Common myeloid progenitor, CD34-positive (primary cell): ENCODE measurements around the gene PRKCH. TPM values are rescaled to one million over a fixed set of nuclear protein-coding genes. Genes with fewer than 3 reads are reported as not detected.

Source experiments
- CTCF ChIA-PET: fragments of 350-600 bp; sonication (Branson Sonifier 250); formaldehyde crosslinking; loops from one replicate; lab custom pipeline; 2021; ENCODE audit warnings: antibody characterized with exemption; lab: Charles Lee
- POLR2A ChIA-PET: fragments of 350-600 bp; sonication (Branson Sonifier 250); formaldehyde crosslinking; loops from one replicate; lab custom pipeline; 2021; ENCODE audit warnings: antibody characterized with exemption; lab: Charles Lee
- DNase-seq, 3 donors: peaks; one replicate each; pipeline versions ENCODE4 v3.0.0 to v3.0.0-alpha.2; 2013
- H3K27ac ChIP-seq, 2 experiments: 1 replicate in 1 of 2; 2 replicates in 1 of 2; pipeline ENCODE4 v1.7.0; 2013; ENCODE audit warnings: inconsistent platforms in 2 of 2, low read length in 2 of 2, mild to moderate bottlenecking in 2 of 2, low read depth in 1 of 2, moderate library complexity in 1 of 2; ENCODE audit not compliant: severe bottlenecking in 2 of 2, insufficient read depth in 1 of 2, poor library complexity in 1 of 2
- H3K27me3 ChIP-seq, 5 experiments: replicated peaks in 2 of 5; 1 replicate in 3 of 5; 2 replicates in 2 of 5; pipeline versions ENCODE4 v1.6.1 to v1.7.0; 2013; ENCODE audit warnings: low read length in 4 of 5, mild to moderate bottlenecking in 2 of 5, moderate library complexity in 2 of 5, inconsistent platforms in 1 of 5; ENCODE audit not compliant: insufficient read depth in 5 of 5, control insufficient read depth in 4 of 5
- H3K36me3 ChIP-seq, 4 experiments: 1 replicate in 2 of 4; 2 replicates in 2 of 4; pipeline versions ENCODE4 v1.6.1 to v1.7.0; 2013; ENCODE audit warnings: low read length in 3 of 4, control low read depth in 1 of 4, mild to moderate bottlenecking in 1 of 4; ENCODE audit not compliant: control insufficient read depth in 4 of 4, insufficient read depth in 4 of 4
- H3K4me1 ChIP-seq, 4 experiments: 1 replicate in 3 of 4; 2 replicates in 1 of 4; pipeline versions ENCODE4 v1.6.1 to v1.7.1; 2013; ENCODE audit warnings: low read length in 3 of 4, mild to moderate bottlenecking in 3 of 4, control low read depth in 1 of 4, inconsistent platforms in 1 of 4, moderate library complexity in 1 of 4; ENCODE audit not compliant: control insufficient read depth in 4 of 4, insufficient read depth in 4 of 4; ENCODE audit errors: control extremely low read depth in 1 of 4
- H3K4me3 ChIP-seq, 7 experiments: 1 replicate in 4 of 7; 2 replicates in 3 of 7; pipeline versions ENCODE4 v1.5.1 to v1.7.0; 2013; ENCODE audit warnings: mild to moderate bottlenecking in 7 of 7, low read length in 6 of 7, moderate library complexity in 6 of 7, inconsistent platforms in 2 of 7, low read depth in 2 of 7, control low read depth in 1 of 7; ENCODE audit not compliant: insufficient read depth in 4 of 7, control insufficient read depth in 1 of 7; ENCODE audit errors: extremely low read depth in 1 of 7
- H3K9me3 ChIP-seq, 5 experiments: 1 replicate in 4 of 5; 2 replicates in 1 of 5; pipeline versions ENCODE4 v1.6.1 to v1.7.1; 2013; ENCODE audit warnings: low read length in 4 of 5, mild to moderate bottlenecking in 2 of 5, inconsistent platforms in 1 of 5, low read depth in 1 of 5, moderate library complexity in 1 of 5; ENCODE audit not compliant: control insufficient read depth in 4 of 5, insufficient read depth in 2 of 5; ENCODE audit errors: control extremely low read depth in 1 of 5
- WGBS: methylation state at CpG from one replicate; pipeline ENCODE4 v1.1.5; 2013; ENCODE audit not compliant: insufficient coverage; 5-methylcytosine and 5-hydroxymethylcytosine counted together
- polyA plus RNA-seq: library from polyadenylated mRNA; unstranded; fragments of 120-200 nt; gene quantifications from one replicate; pipeline ENCODE4 v1.2.1, GENCODE V29; 2013

PRKCH gene
- 46.6 TPM for polyA plus RNA-seq

DNA sequence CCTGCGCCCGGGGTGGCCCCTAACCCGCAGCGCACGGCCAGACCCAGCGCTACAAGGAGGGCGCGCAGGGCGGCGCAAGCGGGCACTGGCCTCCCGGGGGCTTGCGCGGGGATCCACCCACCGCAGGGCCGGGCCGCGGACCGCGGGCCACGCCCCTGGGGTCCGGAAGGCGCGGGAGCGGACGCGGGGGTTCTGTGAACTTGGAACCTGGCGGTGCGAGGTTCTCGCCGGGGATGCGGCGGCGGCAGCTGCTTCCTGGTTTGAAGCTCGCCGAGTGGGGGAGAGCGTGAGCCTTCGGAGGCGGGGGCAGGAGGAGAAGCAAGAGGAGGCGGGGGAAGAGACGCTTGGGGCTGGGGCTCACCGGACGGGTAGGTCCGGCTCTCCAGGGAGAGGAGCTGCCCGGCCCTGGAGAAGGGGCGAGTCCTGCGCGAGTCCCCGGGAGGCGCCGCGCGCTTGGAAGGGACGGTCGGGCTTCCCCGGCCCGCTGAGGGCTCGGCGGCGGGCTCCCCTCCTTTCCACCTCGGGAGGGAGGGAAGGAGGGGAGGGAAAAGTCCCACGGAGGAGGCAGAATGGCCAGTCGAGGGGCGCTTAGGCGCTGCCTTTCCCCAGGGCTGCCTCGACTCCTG lies at the start of gene PRKCH:
Gene PRKCH, plus strand, starts transcription at position 195 of the 626 bp plus-strand sequence. CDS start 523 bp downstream, outside the sequence.
- Histone ChIP-seq H3K36me3 (no peaks in the 10 kb centered on the region), H3K27ac (peak within 1 kb of the TSS; percentile 61 to 80), H3K4me3 (peak within 1 kb of the TSS; percentile 70 to 98 (median 84)), H3K4me1 (peaks cover 0 to 52% (median 39%) of the 10 kb centered on the region in 4 experiments), H3K9me3 (peaks cover 0 to 3% (median 0%) of the 10 kb centered on the region in 5 experiments), H3K27me3 (no peaks in the 10 kb centered on the region)
- CTCF ChIA-PET = interaction anchor here (0.9 to 8.0 kb wide), 7 partner anchors 8 to 134 kb away, joined by 3 to 44 read pairs (median 3); partner anchors contain the start of gene TMEM30B
- 0% methylated on average over 38 of the region's 66 CpGs for WGBS
- peak; percentile 89 to 96 (median 94) for DNase-seq
- POLR2A ChIA-PET = no interaction called here

DNA sequence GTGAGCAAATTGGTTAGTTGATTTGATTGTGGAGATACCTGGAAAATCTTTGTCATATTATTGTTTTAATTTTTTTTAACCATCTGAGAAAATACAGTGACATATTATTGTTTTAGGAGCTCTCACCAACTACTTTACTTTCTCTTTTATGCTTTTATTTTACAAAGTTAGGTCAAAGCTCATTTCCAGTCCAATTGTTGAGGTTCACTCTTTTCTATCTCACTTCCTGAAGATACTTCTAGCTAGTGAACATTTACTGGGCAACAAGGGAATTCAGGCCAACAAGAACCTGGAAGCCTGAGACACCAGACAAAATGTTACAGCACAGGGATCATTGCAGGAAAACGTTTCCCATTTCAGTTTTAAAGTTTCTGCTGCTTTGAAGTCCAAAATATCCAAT lies 44.1 kb upstream of the PRKCH start:
- no peak for DNase-seq
- H3K36me3 ChIP-seq = no peaks in the 10 kb centered on the region
- POLR2A ChIA-PET = no interaction called here
- peaks cover 0 to 20% (median 16%) of the 10 kb centered on the region in 4 experiments for H3K4me1 ChIP-seq
- no peak overlapping the region for H3K4me3 ChIP-seq
- no peak overlapping the region for H3K27ac ChIP-seq
- peaks cover 15 to 40% (median 27%) of the 10 kb centered on the region in 5 experiments for H3K27me3 ChIP-seq
- no peaks in the 10 kb centered on the region for H3K9me3 ChIP-seq
- no CpG with 5 or more reads among the region's 1 CpG for WGBS
- CTCF ChIA-PET = interaction anchor here (12.7 kb wide), 1 partner anchor 9 kb away, joined by 107 read pairs; no protein-coding TSS in a partner anchor

- no peak for DNase-seq
- H3K4me3 ChIP-seq = no peak overlapping the region
- POLR2A ChIA-PET = no interaction called here
- H3K27me3 ChIP-seq = peaks cover 15 to 38% (median 27%) of the 10 kb centered on the region in 5 experiments
- no peaks in the 10 kb centered on the region for H3K36me3 ChIP-seq
- H3K4me1 ChIP-seq = peaks cover 0 to 20% (median 16%) of the 10 kb centered on the region in 4 experiments
- no peak overlapping the region for H3K27ac ChIP-seq
- CTCF ChIA-PET = interaction anchor here (1.4 to 12.7 kb wide), 3 partner anchors 9 to 560 kb away, joined by 5 to 107 read pairs (median 10); no protein-coding TSS in a partner anchor
- no peaks in the 10 kb centered on the region for H3K9me3 ChIP-seq
- whole genome bisulfite sequencing = 100% methylated on average over 3 of the region's 4 CpGs
Measured at GRCh38 chr14:61277784-61278183, 43.6 kb upstream of the PRKCH start.

- H3K27me3 ChIP-seq = peaks cover 15 to 40% (median 29%) of the 10 kb centered on the region in 5 experiments
- POLR2A ChIA-PET = no interaction called here
Measured at GRCh38 chr14:61279082-61279481, 42.3 kb upstream of the PRKCH start.

DNA sequence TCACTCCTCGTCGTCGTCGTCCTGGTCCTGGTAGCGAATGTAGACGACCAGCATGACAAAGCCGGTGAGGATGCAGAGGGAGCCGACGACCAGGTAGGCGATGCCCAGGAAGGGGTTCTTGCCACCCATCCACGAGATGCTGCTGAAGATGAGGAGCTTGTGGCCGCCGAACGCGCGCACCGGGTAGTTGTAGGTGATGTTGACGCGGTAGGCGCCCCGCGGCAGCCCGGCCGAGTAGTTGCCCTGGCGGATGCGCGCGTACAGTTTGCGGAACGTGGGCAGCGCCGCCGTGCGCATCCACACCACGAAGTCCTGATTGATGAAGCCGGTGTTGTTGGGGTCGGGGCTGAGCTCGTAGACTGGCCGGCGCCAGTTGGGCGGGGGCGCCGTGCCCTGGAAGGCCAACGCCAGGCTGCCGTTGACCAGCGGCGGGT lies 41.3 kb upstream of the PRKCH start:
- Histone ChIP-seq H3K9me3 (no peaks in the 10 kb centered on the region), H3K27me3 (peaks cover 15 to 41% (median 30%) of the 10 kb centered on the region in 5 experiments), H3K27ac (no peak overlapping the region), H3K4me3 (peak overlapping the region; percentile 32 to 78 (median 61)), H3K36me3 (no peaks in the 10 kb centered on the region), H3K4me1 (peaks cover 0 to 23% (median 17%) of the 10 kb centered on the region in 4 experiments)
- ChIA-PET POLR2A (no interaction called here), CTCF (interaction anchor here (0.7 to 3.2 kb wide), 9 partner anchors 9 to 557 kb away, joined by 3 to 29 read pairs (median 4); no protein-coding TSS in a partner anchor)
- WGBS = 10% methylated on average over 45 of the region's 47 CpGs
- peak in 2 of 3 donors; percentile 62 to 81 for DNase-seq

More at GRCh38 chr14:61279082-61279481, 42.3 kb upstream of the PRKCH start:
- Histone ChIP-seq H3K27ac (no peak overlapping the region), H3K4me3 (no peak overlapping the region), H3K36me3 (no peaks in the 10 kb centered on the region), H3K4me1 (peaks cover 0 to 21% (median 17%) of the 10 kb centered on the region in 4 experiments), H3K9me3 (no peaks in the 10 kb centered on the region)
- WGBS = 81% methylated on average over 5 of the region's 5 CpGs
- CTCF ChIA-PET = interaction anchor here (1.1 to 1.5 kb wide), 3 partner anchors 10 to 558 kb away, joined by 4 to 10 read pairs (median 5); no protein-coding TSS in a partner anchor
- DNase-seq = peak in 1 of 3 donors; percentile 26

GRCh38 chr14:61280526-61281185 lies 40.7 kb upstream of the PRKCH start:
- DNase-seq = peak; percentile 77 to 87 (median 81)
- whole genome bisulfite sequencing = under 1% methylated on average over 55 of the region's 81 CpGs
- Histone ChIP-seq H3K27ac (no peak overlapping the region), H3K36me3 (no peaks in the 10 kb centered on the region), H3K27me3 (peaks cover 14 to 38% (median 28%) of the 10 kb centered on the region in 5 experiments), H3K4me1 (peaks cover 0 to 23% (median 17%) of the 10 kb centered on the region in 4 experiments), H3K4me3 (peak overlapping the region; percentile 32 to 78 (median 61)), H3K9me3 (no peaks in the 10 kb centered on the region)
- CTCF ChIA-PET = interaction anchor here (0.7 to 3.2 kb wide), 11 partner anchors 9 to 556 kb away, joined by 3 to 29 read pairs (median 3); no protein-coding TSS in a partner anchor
- POLR2A ChIA-PET = interaction anchor here (0.5 kb wide), 1 partner anchor 554 kb away, joined by 7 read pairs; no protein-coding TSS in a partner anchor
